HG03432 (cell line): Measurements from ENCODE around the gene NNMT.

ENCODE experiments used
- ATAC-seq: cut with Tn5 transposase; IDR thresholded peaks from one replicate; pipeline ENCODE4 v1.9.1; 2021; ENCODE audit warnings: mild to moderate bottlenecking, moderate library complexity; ENCODE audit not compliant: unreplicated experiment

NNMT gene

DNA sequence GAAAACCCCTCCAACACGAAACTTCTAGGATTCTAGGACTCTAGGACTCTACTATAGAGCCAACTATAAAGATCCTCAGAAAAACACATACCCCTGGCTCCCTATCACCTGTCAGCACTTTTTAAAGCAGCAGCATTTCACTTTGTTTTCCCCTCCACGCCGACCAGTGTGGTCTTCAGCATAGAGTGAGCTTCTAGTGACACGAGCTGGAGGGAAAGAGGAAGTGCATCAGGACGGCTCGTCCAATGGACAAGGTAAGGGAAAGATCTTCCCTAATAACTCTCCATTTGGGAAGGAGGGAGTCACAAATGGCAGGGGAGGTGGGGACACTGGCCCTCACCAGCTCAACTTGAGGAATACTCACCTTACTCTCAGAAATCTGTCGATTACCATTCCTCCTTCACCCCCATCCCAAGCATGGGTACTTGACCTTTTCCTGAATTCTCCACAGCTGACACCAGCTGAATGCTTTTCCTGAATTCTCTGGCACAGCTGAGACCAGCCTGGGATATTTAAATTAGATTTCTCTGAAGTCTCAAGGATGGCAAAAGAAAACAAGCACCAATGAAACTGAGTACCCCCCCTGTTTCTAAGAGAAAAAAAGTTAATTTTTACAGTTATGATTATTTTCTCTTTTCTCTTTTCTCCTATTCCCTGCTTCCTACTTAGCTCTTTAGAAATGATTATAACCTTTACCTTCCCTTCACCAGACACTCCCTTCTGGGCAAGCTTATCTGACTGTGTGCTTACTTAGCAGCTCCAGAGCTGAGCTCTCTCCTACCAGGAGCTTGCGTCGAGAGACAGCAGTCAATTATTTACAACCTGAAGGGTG is 33.3 kb upstream of the NNMT start:
- no peak for ATAC-seq

DNA sequence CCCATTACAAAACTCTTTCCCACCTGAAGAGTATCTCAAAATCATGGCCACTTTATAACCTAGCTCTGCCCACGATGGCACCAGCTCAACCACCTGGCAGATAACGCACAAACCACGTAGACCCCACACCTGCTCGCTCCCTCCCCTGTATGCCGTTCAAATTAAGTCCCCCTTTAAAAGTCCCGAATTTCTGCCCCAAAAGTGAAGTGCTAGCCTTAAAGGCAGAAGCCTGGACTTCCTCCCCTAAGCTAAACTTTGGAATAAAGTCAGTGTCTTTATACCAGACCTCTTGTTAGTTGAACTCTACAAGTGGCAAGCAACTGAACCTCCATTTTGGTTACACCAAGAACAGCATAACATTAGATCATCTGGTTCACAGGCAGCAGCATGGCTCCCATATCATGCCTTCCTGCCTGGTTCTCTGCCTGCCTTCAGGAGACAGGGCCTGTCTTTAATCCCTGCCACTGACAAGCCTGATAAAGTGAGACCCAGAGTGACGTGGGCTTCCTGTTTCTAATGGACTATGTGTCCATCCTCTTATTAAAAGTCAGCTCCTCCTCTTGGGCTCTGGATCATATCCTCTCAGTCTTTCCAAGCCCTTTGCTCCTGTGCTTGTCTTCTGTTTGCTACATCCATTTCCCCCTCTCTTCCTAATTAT is 32.6 kb upstream of the NNMT start:
- no peak for ATAC-seq

DNA sequence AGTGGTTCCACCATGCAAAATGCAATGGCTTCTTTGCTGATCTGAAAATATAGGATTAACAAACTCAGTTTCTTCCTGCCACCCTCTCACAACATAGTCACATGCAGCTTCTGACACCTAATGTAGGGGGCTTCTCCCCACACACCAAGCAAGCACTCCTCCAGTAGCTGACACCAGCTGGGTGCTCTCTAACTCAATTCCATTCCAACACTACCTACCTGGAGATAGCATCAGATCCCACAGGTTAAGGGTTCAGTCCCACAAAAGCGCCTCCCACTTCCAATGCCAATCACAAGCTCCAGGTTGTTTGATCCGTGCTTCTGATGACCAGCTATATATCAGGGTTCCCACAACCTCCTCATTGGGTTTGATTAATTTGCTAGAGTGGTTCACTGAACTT is 31.8 kb upstream of the NNMT start:
- no peak for ATAC-seq

DNA sequence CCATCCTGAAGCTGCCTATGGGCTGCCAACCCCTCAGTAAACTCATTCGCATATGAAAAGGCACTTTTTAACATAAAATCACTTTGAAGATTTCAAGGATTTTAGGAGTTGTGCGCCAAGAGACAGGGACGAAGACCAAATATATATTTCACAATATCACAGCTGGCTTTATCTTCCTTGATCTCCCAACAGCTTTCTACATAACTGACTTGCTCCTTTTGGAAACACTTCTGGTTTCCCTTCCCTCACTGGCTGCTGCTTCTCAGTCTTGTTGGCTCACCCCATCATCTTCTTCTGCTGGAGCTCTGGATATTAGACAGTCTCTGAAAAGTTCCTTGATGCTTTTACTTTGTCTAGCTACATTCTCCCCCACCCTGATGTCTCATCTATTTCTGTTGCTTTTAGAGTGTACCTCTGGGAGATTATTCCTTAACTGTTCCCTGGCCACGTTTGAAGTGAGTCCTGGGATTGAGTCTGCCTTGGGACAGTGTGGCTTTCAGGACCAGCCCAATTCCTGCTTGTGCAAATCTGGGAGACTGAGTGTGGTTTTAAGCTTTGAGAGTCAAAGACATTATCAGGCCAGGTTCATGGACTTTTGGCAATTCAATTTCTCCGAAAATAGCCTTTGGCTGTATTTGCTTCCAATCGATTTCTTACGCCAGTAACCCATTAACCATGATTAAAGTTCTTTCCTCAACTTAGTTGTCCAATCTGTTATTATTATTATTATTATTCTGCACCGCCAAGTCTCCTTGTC is 30.9 kb upstream of the NNMT start:
- no peak for ATAC-seq

- no peak for ATAC-seq
Observed at GRCh38 chr11:114269498-114269897, 26.7 kb upstream of the NNMT start.

GRCh38 chr11:114270531-114271270 is 25.5 kb upstream of the NNMT start:
- no peak for ATAC-seq

DNA sequence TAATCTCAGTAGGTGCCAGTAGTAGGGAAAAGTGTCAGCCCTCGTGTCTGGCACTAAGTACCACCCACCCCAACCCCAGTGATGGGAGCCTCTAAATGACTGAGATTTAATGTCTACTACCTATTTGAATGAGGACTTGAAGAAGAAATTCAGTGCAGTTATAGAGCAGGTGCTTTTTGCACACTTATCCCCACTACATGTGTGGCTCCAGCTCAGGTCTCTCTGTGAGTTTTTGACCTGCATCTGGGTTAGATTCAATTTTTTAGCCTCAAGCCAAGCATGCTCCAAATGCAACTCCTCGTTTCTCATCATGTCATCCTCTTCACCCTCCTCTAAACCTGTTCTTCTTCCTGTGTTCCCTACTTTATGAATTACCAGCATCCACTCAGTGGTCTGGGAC is 24.9 kb upstream of the NNMT start:
- ATAC-seq: no peak

- no peak for ATAC-seq
Observed at GRCh38 chr11:114272311-114272710, 23.9 kb upstream of the NNMT start.

- no peak for ATAC-seq
Observed at GRCh38 chr11:114273071-114273470, 23.1 kb upstream of the NNMT start.

GRCh38 chr11:114273890-114274635 is 22.1 kb upstream of the NNMT start:
- no peak for ATAC-seq

DNA sequence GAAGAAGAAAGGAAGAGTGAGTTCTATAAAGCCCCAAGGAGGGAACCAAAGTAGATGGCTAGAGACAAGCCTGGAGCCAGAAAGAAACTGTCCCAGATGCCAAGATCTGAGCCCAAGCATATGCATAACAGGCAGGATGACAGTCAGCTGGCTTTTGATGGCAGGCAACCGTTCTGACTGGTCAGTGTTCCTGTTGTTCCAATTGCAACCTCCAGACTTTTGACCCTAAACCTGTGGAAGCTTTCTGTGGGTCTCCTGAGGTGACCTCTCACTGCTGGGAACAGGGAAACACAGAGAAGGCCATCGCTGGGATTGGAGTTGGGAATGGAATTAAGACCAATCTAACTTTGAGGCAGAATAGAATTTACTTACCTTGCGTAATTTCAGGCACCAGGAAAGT is 21.6 kb upstream of the NNMT start:
- ATAC-seq: no peak

GRCh38 chr11:114275280-114275679 is 20.9 kb upstream of the NNMT start:
- ATAC-seq: no peak

DNA sequence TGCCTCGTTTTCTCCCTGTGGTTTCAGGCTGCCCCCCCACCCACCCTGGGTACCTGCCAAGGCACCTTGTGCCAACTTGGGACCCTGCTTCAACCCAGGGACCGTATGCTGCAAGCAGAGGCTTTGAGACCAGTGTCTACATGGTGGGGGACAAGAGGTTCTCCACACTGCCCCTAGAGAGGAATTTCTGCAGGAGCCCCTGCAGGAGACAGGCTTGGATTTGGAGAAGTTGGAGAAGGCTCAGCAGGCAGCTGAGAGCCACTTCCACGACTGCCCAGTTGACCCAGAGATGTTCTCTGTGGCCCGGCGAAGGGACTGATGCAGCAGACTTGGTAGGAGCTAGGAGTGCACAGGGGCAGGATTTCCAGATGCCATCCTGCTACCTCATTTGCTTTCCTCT is 20.1 kb upstream of the NNMT start:
- no peak for ATAC-seq

DNA sequence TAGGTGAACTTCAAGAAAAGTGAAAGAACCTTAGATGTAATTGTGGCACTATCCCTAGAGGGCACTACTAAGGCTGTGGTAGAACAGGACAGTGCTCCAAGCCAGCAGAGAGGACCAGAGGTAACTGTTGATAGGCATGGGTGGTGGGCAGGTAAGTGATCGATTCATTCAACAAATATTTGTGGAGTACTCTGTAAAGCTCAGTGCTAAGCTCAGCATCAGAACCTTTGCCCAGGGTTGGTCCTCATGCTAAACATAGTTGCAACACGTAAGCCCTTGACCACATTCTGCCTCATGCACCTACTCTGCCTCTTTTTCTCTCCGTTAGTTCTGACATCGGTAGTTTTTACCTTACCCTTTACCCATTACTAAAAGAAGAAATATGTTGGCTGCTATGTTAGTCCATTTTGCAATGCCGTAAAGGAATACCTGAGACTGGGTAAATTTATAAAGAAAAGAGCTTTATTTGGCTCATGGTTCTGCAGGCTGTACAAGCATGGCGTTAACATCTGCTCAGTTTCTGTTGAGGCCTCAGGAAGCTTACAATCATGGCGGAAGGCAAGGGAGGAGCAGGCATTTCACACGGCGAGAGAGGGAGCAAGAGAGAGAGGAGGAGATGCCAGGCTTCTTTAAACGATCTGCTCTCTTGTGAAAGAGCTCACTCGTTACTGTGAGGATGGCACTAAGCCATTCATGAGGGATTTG is 18.4 kb upstream of the NNMT start:
- no peak for ATAC-seq

- ATAC-seq: no peak
Observed at GRCh38 chr11:114278342-114279065, 17.7 kb upstream of the NNMT start.

GRCh38 chr11:114279792-114280546 is 16.2 kb upstream of the NNMT start:
- ATAC-seq: no peak

- no peak for ATAC-seq
Observed at GRCh38 chr11:114280696-114281095, 15.5 kb upstream of the NNMT start.

DNA sequence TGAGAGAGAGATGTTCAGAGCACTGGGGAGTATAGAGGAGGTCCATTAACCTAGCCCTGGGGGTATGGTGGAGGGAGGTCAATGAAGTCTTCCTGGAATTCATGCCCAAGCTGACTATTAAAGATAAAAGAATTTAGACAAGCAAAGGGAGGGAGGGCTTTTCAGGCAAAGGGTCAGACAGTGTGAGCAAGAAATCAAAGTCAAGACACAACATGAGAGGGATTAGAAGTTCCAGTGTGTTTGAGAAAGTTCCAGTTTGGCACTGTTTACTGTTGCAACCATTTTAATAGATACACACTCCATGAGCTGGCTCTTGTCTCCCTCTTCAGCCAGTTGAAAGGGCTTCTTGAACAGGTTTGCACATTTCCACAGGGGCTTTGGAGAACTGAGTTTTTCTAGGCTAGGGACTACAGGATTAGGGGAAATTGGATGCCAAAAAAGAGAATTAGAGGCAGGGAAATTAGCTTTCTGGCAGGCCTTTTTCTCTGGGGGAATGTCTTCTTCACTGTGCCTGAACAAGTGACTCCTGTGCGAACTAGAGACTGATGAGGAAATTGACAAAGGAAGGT is 14.7 kb upstream of the NNMT start:
- no peak for ATAC-seq
